ENCODE data around the gene HAO1. TPM values are rescaled to one million over a fixed set of nuclear protein-coding genes. Genes with fewer than 3 reads are reported as not detected.

The HAO1 gene
- total RNA-seq, 4 donors from 2014 or later: not detected

DNA sequence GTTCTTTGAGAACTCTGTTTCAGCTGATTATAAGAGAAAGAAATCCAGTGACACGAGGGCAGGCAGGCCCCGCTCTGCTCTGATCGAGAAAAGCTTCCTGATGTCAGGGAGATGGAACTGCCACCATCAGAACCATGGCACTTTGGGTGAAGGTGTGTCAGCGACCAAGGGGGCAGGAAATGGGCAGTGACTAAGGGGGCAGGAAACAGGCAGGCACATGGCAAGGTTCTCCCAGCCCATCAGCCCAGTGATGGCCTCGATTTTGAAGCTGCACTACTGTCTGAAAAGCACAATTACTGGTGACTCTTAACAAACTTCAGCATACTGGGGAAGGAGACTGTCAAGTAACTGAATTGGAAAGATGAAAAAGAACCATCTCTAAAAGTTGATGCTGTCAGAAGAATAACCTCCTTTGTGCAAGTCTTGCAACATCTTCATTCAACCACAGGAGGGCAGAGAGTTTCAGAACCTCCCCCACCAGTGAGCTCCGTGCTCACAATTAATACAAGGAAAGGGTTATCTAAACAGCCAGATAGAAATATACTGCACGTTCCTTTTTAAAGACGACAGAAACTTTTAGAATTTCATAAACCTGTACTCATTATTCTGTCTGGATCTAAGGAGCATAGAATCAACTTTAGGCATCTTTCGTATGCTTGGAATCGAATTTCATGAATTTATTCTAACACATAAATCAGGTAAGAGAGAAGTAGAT is 40.2 kb upstream of the HAO1 start:
- intact Hi-C loops (cut with DNase I; ENCODE audit: low total_unique reads): no loop called here
- no peaks in the 10 kb centered on the region for H3K36me3 ChIP-seq
- H3K27me3 ChIP-seq: no peaks in the 10 kb centered on the region

GRCh38 chr20:7977709-7978108 is 37.5 kb upstream of the HAO1 start:
- intact Hi-C loops (cut with DNase I; ENCODE audit: low total_unique reads): no loop called here
- Histone ChIP-seq H3K36me3 (no peaks in the 10 kb centered on the region), H3K4me1 (no peaks in the 10 kb centered on the region), H3K9me3 (no peaks in the 10 kb centered on the region), H3K27me3 (no peaks in the 10 kb centered on the region), H3K27ac (no peak overlapping the region), H3K4me3 (no peak overlapping the region)
- no peak for DNase-seq
- TF ChIP-seq POLR2A (IDR thresholded peaks at IDR 0.05): no peak
- TF ChIP-seq, protein P1, sequence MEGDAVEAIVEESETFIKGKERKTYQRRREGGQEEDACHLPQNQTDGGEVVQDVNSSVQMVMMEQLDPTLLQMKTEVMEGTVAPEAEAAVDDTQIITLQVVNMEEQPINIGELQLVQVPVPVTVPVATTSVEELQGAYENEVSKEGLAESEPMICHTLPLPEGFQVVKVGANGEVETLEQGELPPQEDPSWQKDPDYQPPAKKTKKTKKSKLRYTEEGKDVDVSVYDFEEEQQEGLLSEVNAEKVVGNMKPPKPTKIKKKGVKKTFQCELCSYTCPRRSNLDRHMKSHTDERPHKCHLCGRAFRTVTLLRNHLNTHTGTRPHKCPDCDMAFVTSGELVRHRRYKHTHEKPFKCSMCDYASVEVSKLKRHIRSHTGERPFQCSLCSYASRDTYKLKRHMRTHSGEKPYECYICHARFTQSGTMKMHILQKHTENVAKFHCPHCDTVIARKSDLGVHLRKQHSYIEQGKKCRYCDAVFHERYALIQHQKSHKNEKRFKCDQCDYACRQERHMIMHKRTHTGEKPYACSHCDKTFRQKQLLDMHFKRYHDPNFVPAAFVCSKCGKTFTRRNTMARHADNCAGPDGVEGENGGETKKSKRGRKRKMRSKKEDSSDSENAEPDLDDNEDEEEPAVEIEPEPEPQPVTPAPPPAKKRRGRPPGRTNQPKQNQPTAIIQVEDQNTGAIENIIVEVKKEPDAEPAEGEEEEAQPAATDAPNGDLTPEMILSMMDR (IDR thresholded peaks at IDR 0.05): no peak

More for the DNA sequence above, 40.2 kb upstream of the HAO1 start:
- TF ChIP-seq, protein P1 (IDR thresholded peaks at IDR 0.05): peak in 3 of 4 experiments; percentile 17 to 26 (median 18)
- no peak for TF ChIP-seq POLR2A (IDR thresholded peaks at IDR 0.05)
- Histone ChIP-seq H3K9me3 (no peaks in the 10 kb centered on the region), H3K27ac (no peak overlapping the region), H3K4me3 (no peak overlapping the region), H3K4me1 (no peaks in the 10 kb centered on the region)
- DNase-seq: no peak

GRCh38 chr20:7975851-7976414 is 35.7 kb upstream of the HAO1 start:
- H3K27ac ChIP-seq: no peak overlapping the region
- intact Hi-C loops (cut with DNase I; ENCODE audit: low total_unique reads): no loop called here

GRCh38 chr20:7974785-7975435 is 34.7 kb upstream of the HAO1 start:
- no peak for DNase-seq
- Histone ChIP-seq H3K4me3 (no peak overlapping the region), H3K27ac (no peak overlapping the region), H3K4me1 (no peaks in the 10 kb centered on the region), H3K36me3 (no peaks in the 10 kb centered on the region), H3K9me3 (no peaks in the 10 kb centered on the region), H3K27me3 (no peaks in the 10 kb centered on the region)
- no peak for TF ChIP-seq POLR2A (IDR thresholded peaks at IDR 0.05)
- TF ChIP-seq, protein P1 (IDR thresholded peaks at IDR 0.05): no peak
- intact Hi-C loops (cut with DNase I; ENCODE audit: low total_unique reads): no loop called here

More at GRCh38 chr20:7975851-7976414, 35.7 kb upstream of the HAO1 start:
- Histone ChIP-seq H3K4me1 (no peaks in the 10 kb centered on the region), H3K36me3 (no peaks in the 10 kb centered on the region), H3K9me3 (no peaks in the 10 kb centered on the region), H3K27me3 (no peaks in the 10 kb centered on the region), H3K4me3 (no peak overlapping the region)
- no peak for DNase-seq
- TF ChIP-seq, protein P1 (IDR thresholded peaks at IDR 0.05): no peak
- no peak for TF ChIP-seq POLR2A (IDR thresholded peaks at IDR 0.05)

Measured in uterus (tissue), 4 donors.